ENCODE measurements around the gene BACH2. TPM values are rescaled to one million over a fixed set of nuclear protein-coding genes. Genes with fewer than 3 reads are reported as not detected.

BACH2 gene
- total and polyA plus RNA-seq, 7 donors, result 0.12 to 16.9 (median 5.9) TPM

- Histone ChIP-seq H3K27ac (no peak overlapping the region), H3K27me3 (ENCODE audit: insufficient read depth in 3 of 3, low read length in 2 of 3) (no peaks in the 10 kb centered on the region), H3K9me3 (no peaks in the 10 kb centered on the region), H3K4me3 (no peak overlapping the region), H3K4me1 (no peaks in the 10 kb centered on the region), H3K36me3 (ENCODE audit: insufficient read depth in 1 of 2, low read depth in 1 of 2) (peaks cover 0 to 59% of the 10 kb centered on the region in 2 donors)
- no peak for DNase-seq
- intact Hi-C loops (cut with DNase I), result no loop called here
- 88 to 95% (median 91%) methylated on average over 22 of the region's 22 CpGs for WGBS, 3 donors
- TF ChIP-seq, protein P1, sequence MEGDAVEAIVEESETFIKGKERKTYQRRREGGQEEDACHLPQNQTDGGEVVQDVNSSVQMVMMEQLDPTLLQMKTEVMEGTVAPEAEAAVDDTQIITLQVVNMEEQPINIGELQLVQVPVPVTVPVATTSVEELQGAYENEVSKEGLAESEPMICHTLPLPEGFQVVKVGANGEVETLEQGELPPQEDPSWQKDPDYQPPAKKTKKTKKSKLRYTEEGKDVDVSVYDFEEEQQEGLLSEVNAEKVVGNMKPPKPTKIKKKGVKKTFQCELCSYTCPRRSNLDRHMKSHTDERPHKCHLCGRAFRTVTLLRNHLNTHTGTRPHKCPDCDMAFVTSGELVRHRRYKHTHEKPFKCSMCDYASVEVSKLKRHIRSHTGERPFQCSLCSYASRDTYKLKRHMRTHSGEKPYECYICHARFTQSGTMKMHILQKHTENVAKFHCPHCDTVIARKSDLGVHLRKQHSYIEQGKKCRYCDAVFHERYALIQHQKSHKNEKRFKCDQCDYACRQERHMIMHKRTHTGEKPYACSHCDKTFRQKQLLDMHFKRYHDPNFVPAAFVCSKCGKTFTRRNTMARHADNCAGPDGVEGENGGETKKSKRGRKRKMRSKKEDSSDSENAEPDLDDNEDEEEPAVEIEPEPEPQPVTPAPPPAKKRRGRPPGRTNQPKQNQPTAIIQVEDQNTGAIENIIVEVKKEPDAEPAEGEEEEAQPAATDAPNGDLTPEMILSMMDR (IDR thresholded peaks at IDR 0.05), result no peak
- no peak for ATAC-seq
Observed at GRCh38 chr6:89932245-89932802, 364.3 kb downstream of the BACH2 start.

DNA sequence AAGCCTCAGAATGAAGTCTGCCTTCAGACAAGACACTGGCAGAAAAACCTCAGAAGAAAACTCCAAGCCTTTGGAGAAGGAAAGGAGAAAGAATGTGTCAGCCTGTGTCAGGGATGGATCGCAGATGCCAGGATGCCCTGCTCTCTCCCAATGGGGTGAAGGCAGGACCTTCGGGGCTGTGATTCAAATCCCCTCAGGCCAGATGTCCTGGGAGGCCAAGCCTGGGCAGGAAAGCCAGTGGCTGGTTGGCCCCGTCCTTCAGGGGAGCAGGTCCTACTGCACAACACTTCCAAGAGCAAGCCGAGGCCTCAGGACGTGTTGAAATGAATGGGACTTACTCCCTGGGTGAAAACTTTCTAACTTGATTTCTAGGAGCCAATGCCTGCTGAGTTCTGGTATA is 365.9 kb downstream of the BACH2 start:
- Histone ChIP-seq H3K27ac (no peak overlapping the region), H3K4me1 (no peaks in the 10 kb centered on the region), H3K36me3 (ENCODE audit: insufficient read depth in 1 of 2, low read depth in 1 of 2) (peaks cover 0 to 44% of the 10 kb centered on the region in 2 donors), H3K9me3 (no peaks in the 10 kb centered on the region), H3K27me3 (ENCODE audit: insufficient read depth in 3 of 3, low read length in 2 of 3) (no peaks in the 10 kb centered on the region), H3K4me3 (no peak overlapping the region)
- no peak for ATAC-seq
- no peak for DNase-seq
- TF ChIP-seq, protein P1 (IDR thresholded peaks at IDR 0.05), result no peak
- intact Hi-C loops (cut with DNase I), result no loop called here
- WGBS, 3 donors, result 74 to 88% (median 79%) methylated on average over 5 of the region's 5 CpGs

DNA sequence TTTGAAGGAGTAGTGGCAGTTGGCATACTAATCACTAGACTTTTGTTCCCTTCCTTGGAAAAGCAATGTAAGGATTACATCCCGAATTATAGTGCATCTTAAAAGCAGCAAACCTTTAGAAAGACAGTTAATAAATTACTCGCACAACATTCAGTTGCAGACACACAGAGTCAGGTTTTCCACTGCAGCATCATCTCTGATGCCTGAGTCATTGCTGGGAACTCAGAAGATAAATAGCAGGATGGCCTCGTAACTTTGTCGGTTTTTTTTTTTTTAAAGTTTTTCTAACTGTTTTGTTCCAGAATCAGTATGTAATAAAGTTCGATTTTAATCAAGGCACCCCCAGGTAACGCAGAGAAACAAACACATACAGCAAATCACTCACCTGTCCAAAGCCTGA is 368.0 kb downstream of the BACH2 start:
- no peak overlapping the region for H3K27ac ChIP-seq
- H3K9me3 ChIP-seq, result no peaks in the 10 kb centered on the region
- 84 to 93% (median 91%) methylated on average over 6 of the region's 6 CpGs for WGBS, 3 donors
- H3K36me3 ChIP-seq (ENCODE audit: insufficient read depth in 1 of 2, low read depth in 1 of 2), result peaks cover 0 to 33% of the 10 kb centered on the region in 2 donors
- H3K27me3 ChIP-seq (ENCODE audit: insufficient read depth in 3 of 3, low read length in 2 of 3), result no peaks in the 10 kb centered on the region
- DNase-seq, result no peak
- intact Hi-C loops (cut with DNase I), result no loop called here
- no peak overlapping the region for H3K4me3 ChIP-seq
- TF ChIP-seq, protein P1 (IDR thresholded peaks at IDR 0.05), result no peak
- H3K4me1 ChIP-seq, result no peaks in the 10 kb centered on the region
- no peak for ATAC-seq

- intact Hi-C loops (cut with DNase I), result no loop called here
- peaks cover 0 to 27% of the 10 kb centered on the region in 2 donors for H3K36me3 ChIP-seq (ENCODE audit: insufficient read depth in 1 of 2, low read depth in 1 of 2)
- H3K27ac ChIP-seq, result no peak overlapping the region
- H3K27me3 ChIP-seq (ENCODE audit: insufficient read depth in 3 of 3, low read length in 2 of 3), result no peaks in the 10 kb centered on the region
- no peaks in the 10 kb centered on the region for H3K9me3 ChIP-seq
- TF ChIP-seq, protein P1 (IDR thresholded peaks at IDR 0.05), result no peak
- DNase-seq (no peak), ATAC-seq (no peak)
- 79 to 82% (median 82%) methylated on average over 6 of the region's 6 CpGs for WGBS, 3 donors
- H3K4me1 ChIP-seq, result no peaks in the 10 kb centered on the region
- no peak overlapping the region for H3K4me3 ChIP-seq
Observed at GRCh38 chr6:89927791-89928550, 368.7 kb downstream of the BACH2 start.
